ENCODE measurements around the gene VCL.

DNA sequence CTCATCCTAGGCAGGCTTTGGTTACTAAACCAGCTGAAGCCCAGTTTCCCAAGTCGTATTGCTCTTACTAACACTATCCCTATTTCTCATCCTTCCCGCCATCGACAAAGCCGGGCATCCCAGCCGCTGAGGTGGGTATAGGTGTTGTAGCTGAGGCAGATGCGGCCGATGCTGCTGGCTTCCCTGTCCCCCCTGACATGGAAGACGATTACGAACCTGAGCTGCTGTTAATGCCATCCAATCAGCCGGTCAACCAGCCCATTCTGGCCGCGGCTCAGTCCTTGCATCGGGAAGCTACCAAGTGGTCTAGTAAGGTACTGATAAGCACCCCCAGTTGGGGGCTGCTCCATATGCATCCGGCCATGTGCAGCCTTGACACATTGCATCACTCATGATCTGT, 113.9 kb downstream of the VCL start:
- TF ChIP-seq, protein P1, sequence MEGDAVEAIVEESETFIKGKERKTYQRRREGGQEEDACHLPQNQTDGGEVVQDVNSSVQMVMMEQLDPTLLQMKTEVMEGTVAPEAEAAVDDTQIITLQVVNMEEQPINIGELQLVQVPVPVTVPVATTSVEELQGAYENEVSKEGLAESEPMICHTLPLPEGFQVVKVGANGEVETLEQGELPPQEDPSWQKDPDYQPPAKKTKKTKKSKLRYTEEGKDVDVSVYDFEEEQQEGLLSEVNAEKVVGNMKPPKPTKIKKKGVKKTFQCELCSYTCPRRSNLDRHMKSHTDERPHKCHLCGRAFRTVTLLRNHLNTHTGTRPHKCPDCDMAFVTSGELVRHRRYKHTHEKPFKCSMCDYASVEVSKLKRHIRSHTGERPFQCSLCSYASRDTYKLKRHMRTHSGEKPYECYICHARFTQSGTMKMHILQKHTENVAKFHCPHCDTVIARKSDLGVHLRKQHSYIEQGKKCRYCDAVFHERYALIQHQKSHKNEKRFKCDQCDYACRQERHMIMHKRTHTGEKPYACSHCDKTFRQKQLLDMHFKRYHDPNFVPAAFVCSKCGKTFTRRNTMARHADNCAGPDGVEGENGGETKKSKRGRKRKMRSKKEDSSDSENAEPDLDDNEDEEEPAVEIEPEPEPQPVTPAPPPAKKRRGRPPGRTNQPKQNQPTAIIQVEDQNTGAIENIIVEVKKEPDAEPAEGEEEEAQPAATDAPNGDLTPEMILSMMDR (IDR thresholded peaks at IDR 0.05) = no peak
- TF ChIP-seq POLR2A (IDR thresholded peaks at IDR 0.05) (no peak), POLR2AphosphoS5 (IDR thresholded peaks at IDR 0.05) (no peak)

Measured in transverse colon (tissue), 4 donors.